ENCODE data around the gene R3HDM2. TPM values are rescaled to one million over a fixed set of nuclear protein-coding genes. Genes with fewer than 3 reads are reported as not detected.
A peak's percentile ranks its signal among the peaks of the same experiment; 100 is the strongest.

Gene R3HDM2
- total and polyA plus RNA-seq, 2 of the 13 experiments (the other 11 are each of a cell fraction or from before 2014, with no cell fraction given) = 11.1 to 23.5 TPM

- ATAC-seq = no peak
- Histone ChIP-seq H3K9me3 (ENCODE audit: low read length) (no peaks in the 10 kb centered on the region), H3K27me3 (ENCODE audit: control insufficient read depth in 1 of 2, insufficient read depth in 2 of 2, low read length in 2 of 2) (peaks cover 12 to 40% of the 10 kb centered on the region in 2 experiments), H2AFZ (ENCODE audit: low read length) (no peak overlapping the region), H3K4me3 (replicated peaks in 1 of 3; ENCODE audit: insufficient read depth in 1 of 3, low read depth in 2 of 3, low read length in 3 of 3) (no peak overlapping the region), H3K4me1 (ENCODE audit: insufficient read depth, low read length) (peaks cover 37% of the 10 kb centered on the region), H4K20me1 (ENCODE audit: insufficient read depth, low read length) (peaks cover 9% of the 10 kb centered on the region; the same call in 1 of the 2 replicates), H3K27ac (ENCODE audit: extremely low read length, insufficient read depth, low read length) (no peak overlapping the region), H3K36me3 (replicated peaks in 1 of 2; ENCODE audit: control insufficient read depth in 1 of 2, insufficient read depth in 2 of 2, low read length in 2 of 2) (peaks cover 23 to 35% of the 10 kb centered on the region in 2 experiments; a peak in 4 of 5 replicates), H3K9ac (ENCODE audit: insufficient read depth, low read depth, low read length) (no peak overlapping the region), H3K79me2 (ENCODE audit: insufficient read depth, low read length) (no peaks in the 10 kb centered on the region), H3K4me2 (ENCODE audit: low read depth, low read length) (no peak overlapping the region)
- no peak for FAIRE-seq
- intact Hi-C loops (cut with micrococcal nuclease; ENCODE audit: unreplicated experiment) (loop anchor here (1.0 kb wide), 1 partner anchor 29 kb away; no protein-coding TSS in a partner anchor), in situ Hi-C loops (cut with HindIII; ENCODE audit: extremely low pct_ligation_motif_present, low pct_unique_long_range_greater_than_20kb) (no loop called here)
- ChIA-PET CTCF (ENCODE audit: low intra/inter-chr PET ratio, low total read pairs) (interaction anchor here (9.8 kb wide), 1 partner anchor 26 kb away, joined by 308 read pairs; a partner anchor contains a TSS), POLR2A (interaction anchor here (0.7 to 2.6 kb wide), 7 partner anchors 16 to 313 kb away, joined by 3 to 14 read pairs (median 3); partner anchors contain the start of genes SHMT2 and STAT6)
- DNase-seq (ENCODE audit: low spot score) = no peak
- TF ChIP-seq CHD2 (IDR thresholded peaks at IDR 0.05; ENCODE audit: low read depth, low read length) = 0 out of 2 replicates have a peak, but pooled peaks have one; percentile 31
- TF ChIP-seq, protein P1, sequence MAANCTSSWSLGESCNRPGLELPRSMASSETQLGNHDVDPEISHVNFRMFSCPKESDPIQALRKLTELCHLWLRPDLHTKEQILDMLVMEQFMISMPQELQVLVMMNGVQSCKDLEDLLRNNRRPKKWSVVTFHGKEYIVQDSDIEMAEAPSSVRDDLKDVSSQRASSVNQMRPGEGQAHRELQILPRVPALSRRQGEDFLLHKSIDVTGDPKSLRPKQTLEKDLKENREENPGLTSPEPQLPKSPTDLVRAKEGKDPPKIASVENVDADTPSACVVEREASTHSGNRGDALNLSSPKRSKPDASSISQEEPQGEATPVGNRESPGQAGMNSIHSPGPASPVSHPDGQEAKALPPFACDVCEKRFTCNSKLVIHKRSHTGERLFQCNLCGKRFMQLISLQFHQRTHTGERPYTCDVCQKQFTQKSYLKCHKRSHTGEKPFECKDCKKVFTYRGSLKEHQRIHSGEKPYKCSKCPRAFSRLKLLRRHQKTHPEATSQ (CRISPR knock-in tag; IDR thresholded peaks at IDR 0.05; ENCODE audit: borderline replicate concordance) = no peak
- 0 out of 2 replicates have a peak, but pooled peaks have one; percentile 23 for TF ChIP-seq FOXP4 (CRISPR knock-in tag; IDR thresholded peaks at IDR 0.05)
- no TSS peak for BruUV-seq (replicated peaks)
- 92% methylated on average over 4 of the region's 4 CpGs for WGBS (ENCODE audit: low lambda C conversion rate)
Observed at GRCh38 chr12:57213763-57214397, 217.0 kb downstream of the R3HDM2 start.
